Heart left ventricle (tissue), 16 donors: ENCODE data around the gene UBN1. TPM values are rescaled to one million over a fixed set of nuclear protein-coding genes. Genes with fewer than 3 reads are reported as not detected.

ENCODE experiments used
- ATAC-seq, 4 donors: fragments of 200-7000 bp; cut with Tn5 transposase; one replicate each; pipeline ENCODE4 v1.9.1; 2020 to 2022; ENCODE audit warnings: moderate library complexity in 4 of 4, mild to moderate bottlenecking in 3 of 4, moderate number of reproducible peaks in 1 of 4
- DNase-seq, 5 donors: peaks; one replicate each; pipeline ENCODE4 v3.0.0-alpha.2; 2020
- H3K27ac ChIP-seq, 12 donors: fragments of 200-600 bp; sonication (generic) in 4 of 12; one replicate each; pipeline versions ENCODE4 v1.5.0 to v1.8.0; 2016 to 2022; ENCODE audit warnings: mild to moderate bottlenecking in 2 of 12
- H3K27me3 ChIP-seq, 9 donors: fragments of 200-600 bp; sonication (generic) in 2 of 9; one replicate each; pipeline versions ENCODE4 v1.5.1 to v1.8.0; 2016 to 2022; ENCODE audit warnings: mild to moderate bottlenecking in 3 of 9
- H3K36me3 ChIP-seq, 9 donors: fragments of 200-600 bp; sonication (generic) in 2 of 9; one replicate each; pipeline versions ENCODE4 v1.5.0 to v1.8.0; 2018 to 2022; ENCODE audit warnings: mild to moderate bottlenecking in 2 of 9
- H3K4me1 ChIP-seq, 12 donors: fragments of 200-600 bp; sonication (generic) in 4 of 12; one replicate each; pipeline versions ENCODE4 v1.5.0 to v1.8.0; 2016 to 2022; ENCODE audit warnings: mild to moderate bottlenecking in 3 of 12
- H3K4me3 ChIP-seq, 12 donors: fragments of 200-600 bp; sonication (generic) in 4 of 12; one replicate each; pipeline versions ENCODE4 v1.5.0 to v1.8.0; 2017 to 2022; ENCODE audit warnings: mild to moderate bottlenecking in 9 of 12, moderate library complexity in 4 of 12
- H3K9me3 ChIP-seq, 12 donors: fragments of 200-600 bp; sonication (generic) in 4 of 12; one replicate each; pipeline versions ENCODE4 v1.5.0 to v1.8.0; 2016 to 2022; ENCODE audit warnings: mild to moderate bottlenecking in 1 of 12
- POLR2A ChIP-seq, 2 donors: fragments of 450-650 bp; IDR thresholded peaks; one replicate each; pipeline ENCODE4 v1.6.1; 2017; ENCODE audit warnings: antibody characterized with exemption in 2 of 2, mild to moderate bottlenecking in 2 of 2, moderate library complexity in 2 of 2
- WGBS, 4 donors: extraction: QIAGEN DNeasy Blood & Tissue Kit in 2 of 4; methylation state at CpG; one replicate each; pipeline versions ENCODE4 v1.1.5 to v1.1.7; 2013 to 2018; 5-methylcytosine and 5-hydroxymethylcytosine counted together
- intact Hi-C, 10 donors: fragments of 100-400 bp; cut with DNase I; formaldehyde crosslinking; loops; one replicate each; pipeline versions ENCODE4 v1.11.1 to v1.14.2; 2022
- polyA plus RNA-seq, 2 donors: library from polyadenylated mRNA; stranded (reverse); fragments of 200-250 nt; gene quantifications; one replicate each; pipeline ENCODE4 v1.2.3, GENCODE V29; 2013
- total RNA-seq, 9 donors: library from RNA; depleted of rRNA in 2 of 9; stranded (reverse); fragments of >200 nt in 2 of 9; fragmentation: NEBNext Ultra II Directional in 3 of 9; extraction: Animal tissue kit (Norgen Biotek cat#: 25700) in 3 of 9; gene quantifications; one replicate each; pipeline versions ENCODE4 v1.1.0 to v1.2.4, GENCODE V29; 2016 to 2023
- TF ChIP-seq, protein P1 (sequence below), 12 donors: fragments of 200-600 bp; sonication (generic) in 4 of 12; IDR thresholded peaks; one replicate each; pipeline versions ENCODE4 v1.5.0 to v1.8.0; 2018 to 2022; ENCODE audit warnings: antibody characterized with exemption in 12 of 12, mild to moderate bottlenecking in 5 of 12
- donor health status: ischemic (EF 13 %, LVEDD 7.1; RV severe dilation, severe dysfunction).
- donor health status: healthy with polysubstance abuse.
- donor health status: DM: no; HTN: yes; CAD: no.
- donor health status: DM: no; HTN: no; CAD: no.
- donor health status: ischemic (EF 25% LVEDD 6.9; RV normal size, moderate dysfunction).
- donor health status: ischemic (EF 25% LVEDD 5.7; RV mildly dilated, moderate dysfunction).
- donor health status: healthy.
- donor health status: DM: yes; HTN: yes; CAD: no.
- donor health status: ischemic (EF 35%, LVEDD 5.7; RV mildly dilated, moderate dysfunction).
- donor health status: nonischemic (EF 11% LVEDD 7.7; RV severe dilation, severe dysfunction).
- donor health status: DM: yes; HTN: yes; CAD: no.
- donor health status: PGD.
- donor health status: ischemic (EF 29% LVEDD 5.4; RV normal size, mild dysfunction).
- donor health status: nonischemic (EF 23%, LVEDD 6.1; RV moderate dilation, normal function).

Gene UBN1
- total and polyA plus RNA-seq, 11 donors = 20.3 to 77.9 (median 32.7) TPM

DNA sequence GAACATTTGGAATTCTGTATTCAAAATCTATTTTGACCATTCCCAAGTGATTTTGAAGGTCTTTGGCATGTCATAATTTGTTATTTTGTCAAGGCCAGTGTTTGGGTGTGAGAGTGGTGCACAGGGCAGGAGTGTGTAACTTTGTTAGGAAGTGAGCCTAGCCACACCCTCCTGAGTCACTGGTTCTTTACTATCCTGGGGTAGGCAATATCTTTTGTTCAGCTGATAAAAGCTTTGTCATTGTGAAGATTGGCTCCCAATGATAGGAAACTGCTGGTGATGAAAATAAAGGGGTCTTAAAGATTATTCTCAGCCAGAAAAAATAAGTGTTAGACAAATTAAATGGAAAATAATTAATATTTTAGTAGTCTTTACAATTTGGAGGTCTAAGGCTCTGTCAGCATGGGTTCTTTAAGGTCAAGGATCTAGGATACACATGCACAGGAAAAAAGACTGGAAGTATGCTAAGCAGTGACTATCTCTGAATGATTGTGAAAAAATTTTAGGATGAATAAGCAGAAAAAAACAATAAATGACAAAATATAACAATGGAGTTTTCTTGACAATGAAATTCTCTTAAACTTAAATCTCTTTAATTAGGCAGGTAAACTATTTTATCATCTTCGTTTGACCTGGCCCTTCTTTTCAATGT is 5.1 kb downstream of the UBN1 start:
- Histone ChIP-seq H3K4me3 (no peak overlapping the region), H3K36me3 (peaks cover 2 to 48% (median 45%) of the 10 kb centered on the region in 9 donors), H3K27me3 (no peaks in the 10 kb centered on the region), H3K9me3 (no peaks in the 10 kb centered on the region), H3K27ac (peak overlapping the region in 8 of 12 donors; percentile 2 to 45 (median 26)), H3K4me1 (peaks cover 0 to 51% (median 36%) of the 10 kb centered on the region in 12 donors)
- ATAC-seq (peak in 2 of 4 donors; percentile 38 to 44), DNase-seq (peak in 1 of 5 donors; percentile 40)
- TF ChIP-seq, protein P1, sequence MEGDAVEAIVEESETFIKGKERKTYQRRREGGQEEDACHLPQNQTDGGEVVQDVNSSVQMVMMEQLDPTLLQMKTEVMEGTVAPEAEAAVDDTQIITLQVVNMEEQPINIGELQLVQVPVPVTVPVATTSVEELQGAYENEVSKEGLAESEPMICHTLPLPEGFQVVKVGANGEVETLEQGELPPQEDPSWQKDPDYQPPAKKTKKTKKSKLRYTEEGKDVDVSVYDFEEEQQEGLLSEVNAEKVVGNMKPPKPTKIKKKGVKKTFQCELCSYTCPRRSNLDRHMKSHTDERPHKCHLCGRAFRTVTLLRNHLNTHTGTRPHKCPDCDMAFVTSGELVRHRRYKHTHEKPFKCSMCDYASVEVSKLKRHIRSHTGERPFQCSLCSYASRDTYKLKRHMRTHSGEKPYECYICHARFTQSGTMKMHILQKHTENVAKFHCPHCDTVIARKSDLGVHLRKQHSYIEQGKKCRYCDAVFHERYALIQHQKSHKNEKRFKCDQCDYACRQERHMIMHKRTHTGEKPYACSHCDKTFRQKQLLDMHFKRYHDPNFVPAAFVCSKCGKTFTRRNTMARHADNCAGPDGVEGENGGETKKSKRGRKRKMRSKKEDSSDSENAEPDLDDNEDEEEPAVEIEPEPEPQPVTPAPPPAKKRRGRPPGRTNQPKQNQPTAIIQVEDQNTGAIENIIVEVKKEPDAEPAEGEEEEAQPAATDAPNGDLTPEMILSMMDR (IDR thresholded peaks at IDR 0.05) = no peak
- no peak for TF ChIP-seq POLR2A (IDR thresholded peaks at IDR 0.05)
- intact Hi-C loops = loop anchor here in 5 of 10 donors (5.0 to 10.0 kb wide), 5 partner anchors 50 to 232 kb away; partner anchors contain the start of genes PPL (in 1 of the 5), ROGDI (in 1 of the 5) and SEC14L5 (in 1 of the 5)
- 35 to 57% (median 47%) methylated on average over 1 of the region's 1 CpG for WGBS, 4 donors

- 81 to 95% (median 90%) methylated on average over 5 of the region's 5 CpGs for WGBS, 4 donors
- Histone ChIP-seq H3K27ac (no peak overlapping the region), H3K36me3 (peaks cover 8 to 78% (median 75%) of the 10 kb centered on the region in 9 donors)
These were observed 8.1 kb downstream of the UBN1 start for GRCh38 chr16:4855371-4855770.

DNA sequence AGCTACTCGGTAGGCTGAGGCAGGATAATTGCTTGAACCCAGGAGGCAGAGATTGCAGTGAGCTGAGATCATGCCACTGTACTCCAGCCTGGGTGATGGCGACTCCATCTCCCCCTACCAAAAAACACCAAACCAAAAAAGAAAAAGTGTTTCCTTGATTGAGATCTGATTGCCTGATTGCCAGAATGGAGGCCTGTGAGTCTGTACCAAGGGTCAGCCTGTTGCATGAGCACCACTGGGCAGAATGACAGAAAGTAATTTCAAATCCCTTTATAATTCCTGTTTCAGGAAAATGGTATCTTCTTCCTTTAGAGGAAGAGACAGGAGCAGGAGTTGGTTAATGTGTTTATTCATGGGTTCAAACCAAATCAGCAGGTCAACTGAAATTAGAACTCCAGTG is 8.5 kb downstream of the UBN1 start:
- 94 to 97% (median 96%) methylated on average over 2 of the region's 2 CpGs for WGBS, 4 donors
- H3K27me3 ChIP-seq = no peaks in the 10 kb centered on the region
- TF ChIP-seq, protein P1 (IDR thresholded peaks at IDR 0.05) = no peak
- no peak for TF ChIP-seq POLR2A (IDR thresholded peaks at IDR 0.05)
- DNase-seq (no peak), ATAC-seq (no peak)
- intact Hi-C loops = loop anchor here in 3 of 10 donors (10.0 kb wide), 3 partner anchors 89 to 229 kb away; partner anchors contain the start of gene SEC14L5 (in 1 of the 3)
- H3K4me3 ChIP-seq = no peak overlapping the region
- H3K36me3 ChIP-seq = peaks cover 8 to 82% (median 79%) of the 10 kb centered on the region in 9 donors
- H3K27ac ChIP-seq = no peak overlapping the region
- no peaks in the 10 kb centered on the region for H3K9me3 ChIP-seq
- peaks cover 0 to 44% (median 22%) of the 10 kb centered on the region in 12 donors for H3K4me1 ChIP-seq

More at GRCh38 chr16:4855371-4855770, 8.1 kb downstream of the UBN1 start:
- TF ChIP-seq, protein P1 (IDR thresholded peaks at IDR 0.05) = no peak
- no peak for TF ChIP-seq POLR2A (IDR thresholded peaks at IDR 0.05)
- H3K4me3 ChIP-seq = no peak overlapping the region
- DNase-seq (no peak), ATAC-seq (no peak)
- H3K4me1 ChIP-seq = peaks cover 0 to 47% (median 24%) of the 10 kb centered on the region in 12 donors
- intact Hi-C loops = loop anchor here in 3 of 10 donors (10.0 kb wide), 3 partner anchors 89 to 229 kb away; partner anchors contain the start of gene SEC14L5 (in 1 of the 3)
- no peaks in the 10 kb centered on the region for H3K9me3 ChIP-seq
- no peaks in the 10 kb centered on the region for H3K27me3 ChIP-seq

- Histone ChIP-seq H3K9me3 (no peaks in the 10 kb centered on the region), H3K27me3 (no peaks in the 10 kb centered on the region), H3K4me1 (peaks cover 0 to 39% (median 13%) of the 10 kb centered on the region in 12 donors), H3K36me3 (peaks cover 6 to 93% (median 89%) of the 10 kb centered on the region in 9 donors), H3K27ac (peak overlapping the region in 9 of 12 donors; percentile 5 to 57 (median 25)), H3K4me3 (no peak overlapping the region)
- intact Hi-C loops = loop anchor here in 3 of 10 donors (10.0 kb wide), 3 partner anchors 85 to 225 kb away; partner anchors contain the start of gene SEC14L5 (in 1 of the 3)
- ATAC-seq (peak in 3 of 4 donors; percentile 34 to 45 (median 37)), DNase-seq (no peak)
- TF ChIP-seq, protein P1 (IDR thresholded peaks at IDR 0.05) = no peak
- no peak for TF ChIP-seq POLR2A (IDR thresholded peaks at IDR 0.05)
- WGBS, 4 donors = 73 to 82% (median 76%) methylated on average over 17 of the region's 17 CpGs
These were observed 12.1 kb downstream of the UBN1 start for GRCh38 chr16:4859190-4859899.
